Small intestine (tissue), 7 donors: ENCODE measurements around the gene EVA1A. TPM values are rescaled to one million over a fixed set of nuclear protein-coding genes. Genes with fewer than 3 reads are reported as not detected.
"Not testable (repeated sequence)": the region's sequence is repeated elsewhere in the genome, so short reads cannot be mapped to it uniquely, and the experiment has no call there.

ENCODE experiments used
- DNase-seq, 2 donors: peaks; one replicate each; pipeline versions ENCODE4 v3.0.0 to v3.0.0-alpha.2; 2013
- FAIRE-seq: peaks from 2 replicates; lab custom pipeline; 2012; peaks lifted over from hg19 to GRCh38; lab: Jason Lieb, UNC
- H3K27ac ChIP-seq, 3 donors: one replicate each; pipeline ENCODE4 v1.5.1; 2013; ENCODE audit warnings: low read length in 2 of 3, mild to moderate bottlenecking in 2 of 3, control low read depth in 1 of 3, inconsistent platforms in 1 of 3, low read depth in 1 of 3, moderate library complexity in 1 of 3
- H3K27me3 ChIP-seq, 3 donors: one replicate each; pipeline ENCODE4 v1.6.1; 2013; ENCODE audit warnings: low read length in 3 of 3, inconsistent platforms in 1 of 3; ENCODE audit not compliant: control insufficient read depth in 3 of 3, insufficient read depth in 3 of 3
- H3K36me3 ChIP-seq, 3 donors: one replicate each; pipeline ENCODE4 v1.6.1; 2013; ENCODE audit warnings: low read length in 3 of 3, inconsistent platforms in 1 of 3, low read depth in 1 of 3, mild to moderate bottlenecking in 1 of 3, moderate library complexity in 1 of 3; ENCODE audit not compliant: control insufficient read depth in 3 of 3, insufficient read depth in 2 of 3
- H3K4me1 ChIP-seq, 3 donors: one replicate each; pipeline ENCODE4 v1.6.1; 2013; ENCODE audit warnings: low read length in 2 of 3, inconsistent platforms in 1 of 3, low read depth in 1 of 3, mild to moderate bottlenecking in 1 of 3, moderate library complexity in 1 of 3; ENCODE audit not compliant: control insufficient read depth in 3 of 3, insufficient read depth in 2 of 3
- H3K4me3 ChIP-seq, 3 donors: one replicate each; pipeline ENCODE4 v1.5.1; 2013; ENCODE audit warnings: low read length in 3 of 3, control low read depth in 1 of 3, inconsistent platforms in 1 of 3, low read depth in 1 of 3, mild to moderate bottlenecking in 1 of 3, moderate library complexity in 1 of 3
- H3K9me3 ChIP-seq, 2 donors: one replicate each; pipeline ENCODE4 v1.6.1; 2013; ENCODE audit warnings: low read depth in 1 of 2, low read length in 1 of 2; ENCODE audit not compliant: control insufficient read depth in 2 of 2, insufficient read depth in 1 of 2
- WGBS, 3 donors: extraction: QIAGEN DNeasy Blood & Tissue Kit; methylation state at CpG; one replicate each; pipeline ENCODE4 v1.1.7; 2013; 5-methylcytosine and 5-hydroxymethylcytosine counted together
- polyA plus RNA-seq, 4 donors: library from polyadenylated mRNA; stranded (reverse) in 3 of 4; unstranded in 1 of 4; fragments of 200-250 nt in 3 of 4; fragments of 120-200 nt in 1 of 4; gene quantifications; one replicate each; pipeline versions ENCODE4 v1.2.1 to v1.2.3, GENCODE V29; 2013
- donor health status: healthy with polysubstance abuse.
- donor health status: control.
- donor health status: control.
- donor health status: Bipolar disorder and iron deficiency.
- donor health status: healthy.

The EVA1A gene
- polyA plus RNA-seq, 4 donors = 0.45 to 13.2 (median 5.0) TPM

DNA sequence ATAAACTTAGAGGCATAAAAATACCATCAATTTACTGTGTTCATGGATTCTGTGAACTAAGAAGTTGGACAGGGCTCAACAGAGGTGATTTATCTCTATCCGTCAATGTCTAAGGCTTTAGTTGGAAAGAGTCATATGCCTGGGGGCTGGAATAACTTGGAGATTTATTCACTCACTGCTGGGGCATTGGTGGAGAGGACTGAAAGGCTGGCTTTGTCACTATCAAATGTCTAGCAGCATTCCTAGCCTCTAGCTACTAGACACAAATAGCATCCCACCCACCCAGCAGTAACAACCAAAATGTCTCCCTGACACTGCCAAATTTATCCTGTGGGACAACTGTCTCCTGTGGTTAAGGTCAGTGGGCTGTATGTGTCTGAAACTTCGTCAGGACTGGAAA is 71.0 kb downstream of the EVA1A start:
- H3K36me3 ChIP-seq = peaks cover 0 to 8% (median 0%) of the 10 kb centered on the region in 3 donors
- no peak overlapping the region for H3K27ac ChIP-seq
- no peaks in the 10 kb centered on the region for H3K4me1 ChIP-seq
- H3K9me3 ChIP-seq = no peaks in the 10 kb centered on the region
- DNase-seq (no peak), FAIRE-seq (no peak)
- no peak overlapping the region for H3K4me3 ChIP-seq
- H3K27me3 ChIP-seq = no peaks in the 10 kb centered on the region
- 82 to 90% (median 88%) methylated on average over 2 of the region's 2 CpGs for WGBS, 3 donors

DNA sequence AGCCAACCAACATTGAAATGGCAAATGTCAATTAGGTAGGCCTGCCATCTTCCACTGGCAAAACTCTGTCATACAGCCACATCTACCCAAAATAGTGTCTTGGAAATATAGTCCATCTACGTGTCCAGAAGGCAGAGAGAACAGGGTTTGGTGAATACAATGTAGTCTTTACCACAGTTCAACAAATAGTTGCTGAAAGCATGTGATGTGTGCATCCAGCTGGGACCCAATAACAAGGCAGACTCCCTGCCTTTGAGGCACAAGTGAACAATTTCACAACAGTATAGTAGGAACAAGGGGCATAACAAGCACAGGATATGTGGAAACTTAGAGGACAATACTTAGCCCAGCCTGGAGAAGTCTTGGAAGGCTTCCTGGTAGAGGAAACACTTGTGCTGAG is 72.6 kb downstream of the EVA1A start:
- Histone ChIP-seq H3K4me1 (no peaks in the 10 kb centered on the region), H3K9me3 (no peaks in the 10 kb centered on the region), H3K27me3 (no peaks in the 10 kb centered on the region), H3K4me3 (no peak overlapping the region), H3K36me3 (peaks cover 0 to 3% (median 0%) of the 10 kb centered on the region in 3 donors), H3K27ac (no peak overlapping the region)
- FAIRE-seq (no peak), DNase-seq (no peak)
- 72 to 83% (median 81%) methylated on average over 1 of the region's 1 CpG for WGBS, 3 donors

GRCh38 chr2:75486735-75487134 is 74.0 kb downstream of the EVA1A start:
- not testable (repeated sequence) for H3K4me1 ChIP-seq, H3K9me3 ChIP-seq, FAIRE-seq, H3K4me3 ChIP-seq, H3K27me3 ChIP-seq, DNase-seq, H3K36me3 ChIP-seq, H3K27ac ChIP-seq
- 92 to 97% (median 94%) methylated on average over 2 of the region's 2 CpGs for WGBS, 3 donors

DNA sequence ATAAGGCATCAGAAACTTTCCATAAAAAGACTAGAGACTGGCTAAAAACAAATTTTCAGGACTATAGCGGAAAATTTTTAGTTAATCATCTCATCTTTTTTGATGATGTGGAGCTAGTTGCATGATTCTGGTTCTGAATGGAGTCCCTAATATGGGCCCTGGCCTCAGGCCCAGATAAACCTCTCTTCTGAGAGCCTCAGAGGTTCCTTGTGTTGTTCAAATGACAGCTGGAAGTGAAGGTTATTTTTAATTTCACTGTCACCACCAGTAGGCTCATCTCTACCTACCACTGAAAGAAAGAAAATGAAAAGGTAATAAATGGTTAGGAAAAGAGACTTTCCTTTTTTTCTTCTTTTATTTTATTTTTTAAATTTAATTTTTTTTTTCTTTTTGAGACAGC is 75.9 kb downstream of the EVA1A start:
- Histone ChIP-seq H3K27me3 (no peaks in the 10 kb centered on the region), H3K36me3 (no peaks in the 10 kb centered on the region), H3K27ac (no peak overlapping the region), H3K4me3 (no peak overlapping the region), H3K9me3 (no peaks in the 10 kb centered on the region), H3K4me1 (no peaks in the 10 kb centered on the region)
- DNase-seq (no peak), FAIRE-seq (no peak)
- WGBS, 3 donors = 94 to 98% (median 94%) methylated on average over 1 of the region's 1 CpG

DNA sequence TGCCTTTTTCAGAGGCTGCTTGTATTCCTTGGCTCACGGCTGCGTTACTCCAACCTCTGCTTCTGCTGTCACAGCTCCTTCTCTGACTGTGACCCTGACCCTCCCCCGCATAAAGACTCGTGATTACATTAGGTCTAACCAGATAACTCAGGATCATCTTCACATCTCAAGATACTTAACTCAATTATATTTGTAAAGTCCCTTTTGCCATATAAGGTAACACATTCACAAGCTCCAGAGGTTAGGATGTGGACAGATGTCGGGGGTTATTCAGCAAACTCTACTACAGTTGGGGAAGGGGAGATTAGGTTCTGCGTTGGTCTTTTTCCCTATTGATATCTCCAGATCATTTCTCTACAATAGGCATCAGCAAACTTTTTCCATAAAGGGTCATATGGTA is 76.9 kb downstream of the EVA1A start:
- no peak overlapping the region for H3K4me3 ChIP-seq
- no peaks in the 10 kb centered on the region for H3K36me3 ChIP-seq
- no peaks in the 10 kb centered on the region for H3K4me1 ChIP-seq
- 91 to 93% (median 92%) methylated on average over 6 of the region's 6 CpGs for WGBS, 3 donors
- no peak for DNase-seq
- no peaks in the 10 kb centered on the region for H3K27me3 ChIP-seq
- no peak for FAIRE-seq
- no peaks in the 10 kb centered on the region for H3K9me3 ChIP-seq
- H3K27ac ChIP-seq = no peak overlapping the region

DNA sequence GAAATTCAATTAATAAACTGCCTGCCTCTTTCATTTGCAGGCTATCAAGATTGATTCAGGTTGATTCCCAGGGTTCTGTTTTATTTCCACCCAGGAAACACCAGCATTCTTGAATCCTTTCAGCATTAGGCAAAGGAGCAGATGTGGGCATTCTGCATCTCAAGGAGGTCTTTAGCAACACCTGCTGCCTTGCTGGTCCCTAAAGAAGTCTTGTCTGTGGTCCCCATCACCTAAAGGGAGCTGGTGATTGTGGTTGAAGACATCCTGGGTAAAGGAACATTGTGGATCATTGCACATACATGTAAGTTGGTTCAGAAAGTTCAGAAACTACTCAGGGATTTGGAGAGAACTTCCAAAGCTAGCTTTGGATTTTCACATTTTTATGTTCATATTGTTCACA is 78.3 kb downstream of the EVA1A start:
- Histone ChIP-seq H3K27ac (no peak overlapping the region), H3K36me3 (no peaks in the 10 kb centered on the region), H3K27me3 (no peaks in the 10 kb centered on the region), H3K4me3 (no peak overlapping the region), H3K4me1 (no peaks in the 10 kb centered on the region), H3K9me3 (peaks cover 0 to 4% of the 10 kb centered on the region in 2 donors)
- FAIRE-seq = no peak
- no peak for DNase-seq

DNA sequence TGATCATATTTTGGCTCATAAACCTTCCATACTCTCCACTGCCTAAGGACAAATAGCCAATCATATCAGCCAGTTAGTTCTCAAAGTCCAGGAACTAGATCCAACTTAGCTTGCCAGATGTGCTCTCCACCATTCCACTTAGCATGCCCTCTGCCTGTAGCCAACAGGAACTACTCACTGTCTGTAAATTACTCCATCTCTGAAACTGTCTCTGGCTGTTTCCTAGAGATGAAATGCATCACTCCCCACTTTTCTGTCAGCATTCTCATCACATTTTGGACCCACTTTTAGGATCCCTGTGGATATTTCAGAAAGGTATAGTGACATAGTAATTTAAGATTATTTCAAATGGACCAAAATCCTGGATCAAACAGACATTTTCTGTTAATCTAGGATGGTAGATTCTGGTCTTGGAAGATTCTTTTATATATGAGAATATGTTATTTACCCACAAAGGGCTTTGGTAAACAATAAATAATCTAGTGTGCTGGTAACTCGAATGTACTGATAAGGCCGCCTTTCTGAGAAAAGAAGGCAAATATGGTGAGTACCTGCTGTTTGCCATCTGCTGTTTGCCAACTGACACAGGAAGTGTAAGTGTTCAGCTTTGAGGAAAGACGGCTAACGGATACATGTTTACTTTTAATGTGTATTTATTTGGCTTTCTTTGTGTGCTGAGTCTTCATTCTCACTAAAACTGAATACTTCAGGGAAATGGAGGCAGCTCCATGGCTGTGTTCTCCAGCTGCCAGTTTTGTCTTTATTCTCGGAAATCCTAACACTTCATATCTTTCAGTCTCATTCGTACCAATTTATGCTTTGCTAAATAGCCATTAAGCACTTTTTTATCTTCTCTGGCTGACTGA is 79.5 kb downstream of the EVA1A start:
- Histone ChIP-seq H3K27me3 (no peaks in the 10 kb centered on the region), H3K36me3 (no peaks in the 10 kb centered on the region), H3K27ac (no peak overlapping the region), H3K4me1 (no peaks in the 10 kb centered on the region), H3K9me3 (peaks cover 0 to 4% of the 10 kb centered on the region in 2 donors), H3K4me3 (no peak overlapping the region)
- DNase-seq (peak in 1 of 2 donors; percentile 20), FAIRE-seq (no peak)
- WGBS, 3 donors = 46 to 51% (median 48%) methylated on average over 6 of the region's 6 CpGs

DNA sequence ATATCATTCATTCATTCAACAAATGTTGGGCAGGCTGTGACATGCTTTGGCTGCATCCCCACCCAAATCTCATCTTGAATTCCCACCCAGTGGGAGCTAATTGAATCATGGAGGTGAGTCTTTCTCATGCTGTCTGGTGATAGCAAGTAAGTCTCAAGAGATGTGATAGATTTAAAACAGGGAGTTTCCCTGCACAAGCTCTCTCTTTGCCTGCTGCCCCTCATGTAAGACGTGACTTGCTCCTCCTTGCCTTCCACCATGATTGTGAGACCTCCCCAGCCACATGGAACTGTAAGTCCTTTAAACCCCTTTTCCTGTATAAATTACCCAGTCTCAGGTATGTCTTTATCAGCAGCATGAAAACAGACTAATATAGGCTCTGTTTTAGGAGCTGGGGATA is 83.0 kb downstream of the EVA1A start:
- H3K27ac ChIP-seq, H3K36me3 ChIP-seq, DNase-seq, H3K4me1 ChIP-seq, H3K27me3 ChIP-seq, FAIRE-seq, H3K4me3 ChIP-seq, H3K9me3 ChIP-seq: not testable (repeated sequence)
- 83 to 94% (median 88%) methylated on average over 1 of the region's 1 CpG for WGBS, 3 donors

DNA sequence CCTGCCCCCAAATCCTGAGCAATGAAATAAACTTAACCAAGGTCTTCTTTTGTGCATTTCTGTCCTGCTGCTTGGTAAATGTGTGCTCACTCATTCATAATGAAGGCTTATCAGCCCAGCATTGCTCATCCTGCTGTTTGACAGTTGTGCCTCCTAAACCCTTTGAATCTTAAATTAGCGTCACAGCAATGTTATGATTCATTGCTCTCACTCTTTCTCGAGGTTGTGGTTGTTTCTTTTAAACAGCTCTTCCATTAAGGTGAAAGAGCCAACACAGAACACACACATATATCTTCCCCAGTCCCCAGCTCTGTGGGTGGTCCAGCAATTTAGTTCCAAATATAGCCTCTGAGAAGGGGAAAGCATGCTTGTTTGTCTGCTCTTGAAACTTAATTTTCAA is 84.0 kb downstream of the EVA1A start:
- H3K4me3 ChIP-seq = no peak overlapping the region
- DNase-seq (no peak), FAIRE-seq (no peak)
- no peak overlapping the region for H3K27ac ChIP-seq
- H3K36me3 ChIP-seq = no peaks in the 10 kb centered on the region
- H3K9me3 ChIP-seq = peaks cover 0 to 4% of the 10 kb centered on the region in 2 donors
- WGBS, 3 donors = 42 to 53% (median 42%) methylated on average over 2 of the region's 2 CpGs
- no peaks in the 10 kb centered on the region for H3K27me3 ChIP-seq
- H3K4me1 ChIP-seq = no peaks in the 10 kb centered on the region
